Ecto neural progenitor cell (in vitro differentiated cells): Measurements from ENCODE around the gene KCNH4.
A peak's percentile ranks its signal among the peaks of the same experiment; 100 is the strongest.

Experiments
- DNase-seq: peaks from one replicate; pipeline ENCODE4 v3.0.0-alpha.2; 2018; ENCODE audit warnings: low spot score

The KCNH4 gene

GRCh38 chr17:42117397-42118125 is 63.4 kb downstream of the KCNH4 start:
- DNase-seq = no peak

GRCh38 chr17:42116705-42117396 is 64.1 kb downstream of the KCNH4 start:
- peak; percentile 86 for DNase-seq

GRCh38 chr17:42114118-42114517 is 66.8 kb downstream of the KCNH4 start:
- no peak for DNase-seq

- DNase-seq = no peak
Measured at GRCh38 chr17:42113293-42114069, 67.5 kb downstream of the KCNH4 start.

GRCh38 chr17:42112552-42113176 is 68.3 kb downstream of the KCNH4 start, which contains the start of gene DHX58:
TSS of gene DHX58 (minus strand) at chr17:42112714. CDS start at chr17:42111892, 822 bp downstream.
- DNase-seq = no peak

- no peak for DNase-seq
Measured at GRCh38 chr17:42111871-42112551, 68.9 kb downstream of the KCNH4 start.

GRCh38 chr17:42111265-42111636 is 69.7 kb downstream of the KCNH4 start:
- DNase-seq = no peak

GRCh38 chr17:42110301-42111264 is 70.4 kb downstream of the KCNH4 start:
- DNase-seq = no peak

GRCh38 chr17:42109086-42109485 is 71.9 kb downstream of the KCNH4 start:
- no peak for DNase-seq

- peak; percentile 98 for DNase-seq
Measured at GRCh38 chr17:42107597-42108576, 73.1 kb downstream of the KCNH4 start.

- DNase-seq = no peak
Measured at GRCh38 chr17:42107124-42107523, 73.8 kb downstream of the KCNH4 start.
